ENCODE results near the gene HOXC12.

The HOXC12 gene

GRCh38 chr12:53976823-53977595 is 22.3 kb downstream of the HOXC12 start:
- ATAC-seq = no peak
- TF ChIP-seq BACH2 (CRISPR knock-in tag; IDR thresholded peaks at IDR 0.05; ENCODE audit: borderline replicate concordance) (no peak), ARNTL (CRISPR knock-in tag; IDR thresholded peaks at IDR 0.05; ENCODE audit: borderline replicate concordance, low read depth) (no peak), SNAI2 (CRISPR knock-in tag; IDR thresholded peaks at IDR 0.05) (no peak), ZNF8 (CRISPR knock-in tag; IDR thresholded peaks at IDR 0.05) (no peak), TOX (CRISPR knock-in tag; IDR thresholded peaks at IDR 0.05; ENCODE audit: borderline replicate concordance) (no peak), ISL1 (CRISPR knock-in tag; IDR thresholded peaks at IDR 0.05) (no peak), ZNF70 (CRISPR knock-in tag; IDR thresholded peaks at IDR 0.05) (no peak), ZC3H10 (CRISPR knock-in tag; IDR thresholded peaks at IDR 0.05) (no peak), CSRNP3 (CRISPR knock-in tag; IDR thresholded peaks at IDR 0.05) (no peak), RARB (CRISPR knock-in tag; IDR thresholded peaks at IDR 0.05) (no peak), CSDC2 (CRISPR knock-in tag; IDR thresholded peaks at IDR 0.05) (no peak), ESRRG (CRISPR knock-in tag; IDR thresholded peaks at IDR 0.05) (no peak), ZNF565 (CRISPR knock-in tag; conservative IDR thresholded peaks at IDR 0.05; ENCODE audit: low read depth) (no peak), GLIS3 (CRISPR knock-in tag; IDR thresholded peaks at IDR 0.05) (no peak)
- TF ChIP-seq, protein P1, sequence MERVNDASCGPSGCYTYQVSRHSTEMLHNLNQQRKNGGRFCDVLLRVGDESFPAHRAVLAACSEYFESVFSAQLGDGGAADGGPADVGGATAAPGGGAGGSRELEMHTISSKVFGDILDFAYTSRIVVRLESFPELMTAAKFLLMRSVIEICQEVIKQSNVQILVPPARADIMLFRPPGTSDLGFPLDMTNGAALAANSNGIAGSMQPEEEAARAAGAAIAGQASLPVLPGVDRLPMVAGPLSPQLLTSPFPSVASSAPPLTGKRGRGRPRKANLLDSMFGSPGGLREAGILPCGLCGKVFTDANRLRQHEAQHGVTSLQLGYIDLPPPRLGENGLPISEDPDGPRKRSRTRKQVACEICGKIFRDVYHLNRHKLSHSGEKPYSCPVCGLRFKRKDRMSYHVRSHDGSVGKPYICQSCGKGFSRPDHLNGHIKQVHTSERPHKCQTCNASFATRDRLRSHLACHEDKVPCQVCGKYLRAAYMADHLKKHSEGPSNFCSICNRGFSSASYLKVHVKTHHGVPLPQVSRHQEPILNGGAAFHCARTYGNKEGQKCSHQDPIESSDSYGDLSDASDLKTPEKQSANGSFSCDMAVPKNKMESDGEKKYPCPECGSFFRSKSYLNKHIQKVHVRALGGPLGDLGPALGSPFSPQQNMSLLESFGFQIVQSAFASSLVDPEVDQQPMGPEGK (CRISPR knock-in tag; IDR thresholded peaks at IDR 0.05; ENCODE audit: borderline replicate concordance) = no peak
- TF ChIP-seq, protein P2, sequence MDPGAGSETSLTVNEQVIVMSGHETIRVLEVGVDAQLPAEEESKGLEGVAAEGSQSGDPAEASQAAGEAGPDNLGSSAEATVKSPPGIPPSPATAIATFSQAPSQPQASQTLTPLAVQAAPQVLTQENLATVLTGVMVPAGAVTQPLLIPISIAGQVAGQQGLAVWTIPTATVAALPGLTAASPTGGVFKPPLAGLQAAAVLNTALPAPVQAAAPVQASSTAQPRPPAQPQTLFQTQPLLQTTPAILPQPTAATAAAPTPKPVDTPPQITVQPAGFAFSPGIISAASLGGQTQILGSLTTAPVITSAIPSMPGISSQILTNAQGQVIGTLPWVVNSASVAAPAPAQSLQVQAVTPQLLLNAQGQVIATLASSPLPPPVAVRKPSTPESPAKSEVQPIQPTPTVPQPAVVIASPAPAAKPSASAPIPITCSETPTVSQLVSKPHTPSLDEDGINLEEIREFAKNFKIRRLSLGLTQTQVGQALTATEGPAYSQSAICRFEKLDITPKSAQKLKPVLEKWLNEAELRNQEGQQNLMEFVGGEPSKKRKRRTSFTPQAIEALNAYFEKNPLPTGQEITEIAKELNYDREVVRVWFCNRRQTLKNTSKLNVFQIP (CRISPR knock-in tag; IDR thresholded peaks at IDR 0.05; ENCODE audit: borderline replicate concordance, low read depth) = no peak
- TF ChIP-seq, protein P3, sequence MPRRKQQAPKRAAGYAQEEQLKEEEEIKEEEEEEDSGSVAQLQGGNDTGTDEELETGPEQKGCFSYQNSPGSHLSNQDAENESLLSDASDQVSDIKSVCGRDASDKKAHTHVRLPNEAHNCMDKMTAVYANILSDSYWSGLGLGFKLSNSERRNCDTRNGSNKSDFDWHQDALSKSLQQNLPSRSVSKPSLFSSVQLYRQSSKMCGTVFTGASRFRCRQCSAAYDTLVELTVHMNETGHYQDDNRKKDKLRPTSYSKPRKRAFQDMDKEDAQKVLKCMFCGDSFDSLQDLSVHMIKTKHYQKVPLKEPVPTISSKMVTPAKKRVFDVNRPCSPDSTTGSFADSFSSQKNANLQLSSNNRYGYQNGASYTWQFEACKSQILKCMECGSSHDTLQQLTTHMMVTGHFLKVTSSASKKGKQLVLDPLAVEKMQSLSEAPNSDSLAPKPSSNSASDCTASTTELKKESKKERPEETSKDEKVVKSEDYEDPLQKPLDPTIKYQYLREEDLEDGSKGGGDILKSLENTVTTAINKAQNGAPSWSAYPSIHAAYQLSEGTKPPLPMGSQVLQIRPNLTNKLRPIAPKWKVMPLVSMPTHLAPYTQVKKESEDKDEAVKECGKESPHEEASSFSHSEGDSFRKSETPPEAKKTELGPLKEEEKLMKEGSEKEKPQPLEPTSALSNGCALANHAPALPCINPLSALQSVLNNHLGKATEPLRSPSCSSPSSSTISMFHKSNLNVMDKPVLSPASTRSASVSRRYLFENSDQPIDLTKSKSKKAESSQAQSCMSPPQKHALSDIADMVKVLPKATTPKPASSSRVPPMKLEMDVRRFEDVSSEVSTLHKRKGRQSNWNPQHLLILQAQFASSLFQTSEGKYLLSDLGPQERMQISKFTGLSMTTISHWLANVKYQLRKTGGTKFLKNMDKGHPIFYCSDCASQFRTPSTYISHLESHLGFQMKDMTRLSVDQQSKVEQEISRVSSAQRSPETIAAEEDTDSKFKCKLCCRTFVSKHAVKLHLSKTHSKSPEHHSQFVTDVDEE (CRISPR knock-in tag; IDR thresholded peaks at IDR 0.05) = no peak

DNA sequence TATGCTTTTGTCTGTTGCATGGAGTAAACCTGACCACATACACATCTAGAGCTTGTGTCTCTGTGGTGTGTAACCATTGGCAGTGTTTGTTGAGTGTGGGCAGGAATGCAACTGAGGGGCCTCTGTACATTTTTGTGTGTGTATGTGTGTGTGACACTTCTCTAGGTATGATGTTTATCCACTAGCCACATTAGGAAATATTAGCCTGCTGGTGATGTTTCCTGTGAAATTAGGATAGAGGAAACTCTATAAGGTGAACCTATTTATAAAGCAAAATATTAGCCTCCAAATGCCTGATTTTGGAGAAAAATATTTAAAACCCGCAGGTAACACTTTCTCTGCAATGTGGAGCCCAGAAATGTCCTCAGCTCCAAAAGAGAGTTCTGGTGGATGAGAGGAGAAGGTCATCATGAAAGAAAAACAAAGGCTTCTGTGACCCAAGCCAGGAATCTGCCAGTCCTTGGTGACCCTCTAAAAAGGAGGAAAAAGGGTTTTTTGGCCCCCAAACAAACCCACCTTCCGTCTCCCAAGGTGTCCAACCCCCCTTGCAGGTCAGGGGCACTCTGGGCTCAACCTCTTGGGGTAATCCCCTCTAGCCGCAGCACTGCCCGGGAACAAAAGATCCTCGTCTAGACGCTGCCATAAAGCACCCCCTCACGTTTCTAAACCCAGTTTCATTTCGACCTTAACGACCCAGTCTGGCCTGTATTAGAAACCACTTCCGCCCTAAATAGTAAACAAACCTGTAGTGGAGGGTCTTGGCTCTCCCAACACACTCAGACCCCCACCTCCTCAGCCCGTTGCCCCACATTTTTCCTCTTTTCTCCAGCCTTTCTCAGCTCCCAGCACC is 23.1 kb downstream of the HOXC12 start:
- TF ChIP-seq ZC3H10 (CRISPR knock-in tag; IDR thresholded peaks at IDR 0.05) = no peak
- TF ChIP-seq TCF4 (CRISPR knock-in tag; IDR thresholded peaks at IDR 0.05; ENCODE audit: borderline replicate concordance) = no peak
- no peak for TF ChIP-seq ISL1 (CRISPR knock-in tag; IDR thresholded peaks at IDR 0.05)
- no peak for ATAC-seq

DNA sequence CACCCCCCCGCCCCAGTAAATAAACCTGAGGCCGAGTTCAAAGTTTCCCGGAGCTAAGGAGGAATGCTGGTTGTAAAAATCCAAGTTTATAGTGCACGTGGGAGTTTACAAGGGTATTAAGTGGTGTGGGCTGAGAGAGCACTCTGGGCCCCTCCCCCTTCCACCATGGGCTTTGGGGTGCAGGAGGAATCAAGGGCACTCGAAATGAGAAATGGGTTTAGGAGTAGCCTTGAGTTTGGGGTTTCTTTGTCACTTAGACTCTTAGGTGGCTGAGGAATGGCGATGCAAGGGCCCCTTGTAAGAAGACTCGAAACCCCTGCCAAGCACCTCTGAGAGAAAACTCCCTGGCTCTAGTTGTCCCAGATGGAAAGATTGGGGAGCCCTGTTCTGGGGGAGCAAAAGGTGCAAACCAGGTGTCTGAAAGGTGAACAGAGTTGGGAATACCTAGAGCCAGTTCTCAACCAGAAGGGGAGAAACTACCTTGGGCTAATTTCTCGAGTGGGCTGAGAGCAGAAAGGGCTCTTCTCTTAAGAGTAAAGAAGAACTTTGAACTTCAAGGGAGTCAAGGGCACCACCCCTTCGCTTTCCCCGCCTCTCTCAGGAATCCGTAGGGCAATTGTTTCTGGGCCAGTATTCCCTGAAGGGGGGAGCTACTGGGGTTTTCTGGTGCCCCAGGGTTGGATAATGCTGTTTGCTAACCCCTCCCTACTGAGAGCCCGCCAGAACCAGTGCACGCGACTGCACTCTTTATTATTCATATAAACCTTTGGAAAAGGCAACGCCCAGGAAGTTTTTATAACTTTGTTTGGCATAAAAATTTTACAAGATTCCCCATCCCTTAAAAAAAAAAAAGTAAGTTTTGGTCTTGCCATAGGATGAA is 24.0 kb downstream of the HOXC12 start:
- TF ChIP-seq, protein P1 (CRISPR knock-in tag; IDR thresholded peaks at IDR 0.05; ENCODE audit: borderline replicate concordance) = no peak
- TF ChIP-seq TOX (CRISPR knock-in tag; IDR thresholded peaks at IDR 0.05; ENCODE audit: borderline replicate concordance) (no peak), OSR1 (CRISPR knock-in tag; IDR thresholded peaks at IDR 0.05) (no peak), BACH2 (CRISPR knock-in tag; IDR thresholded peaks at IDR 0.05; ENCODE audit: borderline replicate concordance) (no peak), ZFP30 (CRISPR knock-in tag; IDR thresholded peaks at IDR 0.05) (no peak), SNAI2 (CRISPR knock-in tag; IDR thresholded peaks at IDR 0.05) (no peak), ESRRG (CRISPR knock-in tag; IDR thresholded peaks at IDR 0.05) (no peak), ZNF8 (CRISPR knock-in tag; IDR thresholded peaks at IDR 0.05) (no peak), PPARA (CRISPR knock-in tag; IDR thresholded peaks at IDR 0.05; ENCODE audit: borderline replicate concordance) (no peak)
- TF ChIP-seq, protein P3 (CRISPR knock-in tag; IDR thresholded peaks at IDR 0.05) = no peak
- no peak for ATAC-seq
